Activated CD4-positive, alpha-beta T cell treated with anti-CD3 and anti-CD28 coated beads, Interleukin-2, Interleukin-4, amounts not matched to agents 100 ng/mL and 50 ng/mL, durations not matched to agents 16 hours and 8 hours (primary cell): ENCODE results near the gene GFI1B.
A peak's percentile ranks its signal among the peaks of the same experiment; 100 is the strongest.

Source experiments
- DNase-seq: peaks from one replicate; pipeline ENCODE4 v3.0.0-alpha.2; 2020; ENCODE audit warnings: low spot score

The GFI1B gene

GRCh38 chr9:133014696-133015095, 36.2 kb downstream of the GFI1B start:
- DNase-seq, result no peak

GRCh38 chr9:133023117-133023890, 44.8 kb downstream of the GFI1B start:
- peak; percentile 34 for DNase-seq

GRCh38 chr9:133026426-133026825, 47.9 kb downstream of the GFI1B start:
- no peak for DNase-seq

GRCh38 chr9:133027134-133027533, 48.6 kb downstream of the GFI1B start:
- no peak for DNase-seq

- no peak for DNase-seq
Measured at GRCh38 chr9:133028221-133028620, 49.7 kb downstream of the GFI1B start.

GRCh38 chr9:133029994-133030316, 51.5 kb downstream of the GFI1B start:
- no peak for DNase-seq

- peak; percentile 97 for DNase-seq
Measured at GRCh38 chr9:133030317-133031129, 52.0 kb downstream of the GFI1B start, which contains the start of gene GTF3C5. GTF3C5 (plus strand) TSS chr9:133030997; CDS start chr9:133031012, 15 bp downstream.

- DNase-seq, result no peak
Measured at GRCh38 chr9:133031130-133031422, 52.6 kb downstream of the GFI1B start.

GRCh38 chr9:133031496-133031911, 53.0 kb downstream of the GFI1B start:
- DNase-seq, result no peak

- no peak for DNase-seq
Measured at GRCh38 chr9:133032171-133032570, 53.7 kb downstream of the GFI1B start.

GRCh38 chr9:133035669-133036068, 57.2 kb downstream of the GFI1B start:
- DNase-seq, result no peak

- DNase-seq, result no peak
Measured at GRCh38 chr9:133037775-133038515, 59.5 kb downstream of the GFI1B start.

GRCh38 chr9:133040892-133041479, 62.5 kb downstream of the GFI1B start:
- DNase-seq, result peak; percentile 34
